Ishikawa (cell line): ENCODE measurements around the gene FAM131C.

Experiments used
- EGR1 ChIP-seq: IDR thresholded peaks from 2 replicates; pipeline ENCODE4 v1.6.1; 2012
- EP300 ChIP-seq: IDR thresholded peaks from 2 replicates; pipeline ENCODE4 v1.6.1; 2012; ENCODE audit warnings: borderline replicate concordance
- FOXM1 ChIP-seq: IDR thresholded peaks from 2 replicates; pipeline ENCODE4 v1.6.1; 2012; ENCODE audit warnings: low read depth, borderline replicate concordance
- TEAD4 ChIP-seq: IDR thresholded peaks from 2 replicates; pipeline ENCODE4 v1.6.1; 2012

DNA sequence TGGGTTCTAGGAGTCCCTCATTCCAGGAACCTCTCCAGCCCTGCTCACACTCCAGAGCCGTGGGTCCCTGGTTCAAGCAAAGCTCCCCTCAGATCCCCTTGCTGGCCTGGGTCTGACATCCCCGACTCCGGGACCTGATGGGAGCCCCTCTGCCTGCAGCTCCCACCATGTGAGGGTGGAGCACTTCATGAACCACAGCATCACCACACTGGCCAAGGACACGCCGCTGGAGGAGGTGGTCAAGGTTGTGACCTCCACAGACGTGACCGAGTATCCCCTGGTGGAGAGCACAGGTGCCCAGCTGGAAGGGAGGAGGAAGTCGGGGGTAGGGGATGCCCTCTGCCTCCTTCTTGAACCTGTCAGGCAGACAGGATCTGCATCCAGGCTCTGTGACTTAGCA, 41.9 kb downstream of the FAM131C start:
- TF ChIP-seq EGR1 (no peak), EP300 (no peak), TEAD4 (no peak), FOXM1 (no peak)
